Measurements from ENCODE around the gene ZFP57.

GRCh38 chr6:29625337-29625930 lies 55.5 kb downstream of the ZFP57 start:
- TF ChIP-seq NFIC (IDR thresholded peaks at IDR 0.05) = no peak
- TF ChIP-seq REST (IDR thresholded peaks at IDR 0.05; ENCODE audit: low read depth) = no peak
- no peak for TF ChIP-seq TAF1 (IDR thresholded peaks at IDR 0.05; ENCODE audit: low read depth)
- TF ChIP-seq TCF12 (IDR thresholded peaks at IDR 0.05; ENCODE audit: low read depth) = no peak
- no peak for TF ChIP-seq CEBPB (IDR thresholded peaks at IDR 0.05)
- no peak for TF ChIP-seq EGR1 (IDR thresholded peaks at IDR 0.05)
- TF ChIP-seq CREB1 (IDR thresholded peaks at IDR 0.05; ENCODE audit: low read depth) = no peak
- no peak for TF ChIP-seq YY1 (IDR thresholded peaks at IDR 0.05; ENCODE audit: low read depth)
- TF ChIP-seq MAX (IDR thresholded peaks at IDR 0.05) = no peak
- TF ChIP-seq FOXM1 (IDR thresholded peaks at IDR 0.05; ENCODE audit: borderline replicate concordance, low read depth) = no peak
- no peak for TF ChIP-seq EP300 (IDR thresholded peaks at IDR 0.05; ENCODE audit: borderline replicate concordance)

Data from Ishikawa (cell line).